Loucy (cell line): ENCODE results near the gene PLEKHA6.
A peak's percentile ranks its signal among the peaks of the same experiment; 100 is the strongest.

Experiments
- H2AFZ ChIP-seq: fragments of 200-600 bp; sonication (generic); 2 replicates; pipeline ENCODE4 v1.6.0; 2016; ENCODE audit warnings: antibody characterized with exemption, mild to moderate bottlenecking, low read length, moderate library complexity
- H3F3A ChIP-seq: fragments of 200-600 bp; 2 replicates; pipeline ENCODE4 v1.6.0; 2016; ENCODE audit warnings: antibody characterized with exemption, low read depth, mild to moderate bottlenecking
- H3K27me3 ChIP-seq: fragments of 200-600 bp; sonication (generic); 2 replicates; pipeline ENCODE4 v1.6.1; 2014; ENCODE audit warnings: low read length, mild to moderate bottlenecking; ENCODE audit not compliant: insufficient read depth, poor library complexity, severe bottlenecking
- H3K36me3 ChIP-seq: fragments of 200-600 bp; sonication (generic); 2 replicates; pipeline ENCODE4 v1.6.1; 2016; ENCODE audit warnings: low read length; ENCODE audit not compliant: insufficient read depth
- H3K4me1 ChIP-seq: fragments of 200-600 bp; sonication (generic); 2 replicates; pipeline ENCODE4 v1.5.1; 2014; ENCODE audit warnings: low read length, mild to moderate bottlenecking; ENCODE audit not compliant: insufficient read depth, poor library complexity, severe bottlenecking
- H3K4me2 ChIP-seq: fragments of 200-600 bp; sonication (generic); 2 replicates; pipeline ENCODE4 v1.6.0; 2014; ENCODE audit warnings: antibody characterized with exemption, low read length, low read depth, mild to moderate bottlenecking; ENCODE audit not compliant: poor library complexity, severe bottlenecking
- H3K4me3 ChIP-seq: fragments of 200-600 bp; sonication (generic); 2 replicates; pipeline ENCODE4 v1.5.1; 2014; ENCODE audit warnings: low read length, mild to moderate bottlenecking, mixed read lengths; ENCODE audit not compliant: poor library complexity, severe bottlenecking
- H3K79me2 ChIP-seq: fragments of 200-600 bp; sonication (generic); 2 replicates; pipeline ENCODE4 v1.6.1; 2014; ENCODE audit warnings: low read length; ENCODE audit not compliant: insufficient read depth
- H3K9ac ChIP-seq: fragments of 200-600 bp; sonication (generic); 2 replicates; pipeline ENCODE4 v1.6.0; 2014; ENCODE audit warnings: mild to moderate bottlenecking, low read depth, low read length, moderate library complexity; ENCODE audit not compliant: poor library complexity, severe bottlenecking
- H3K9me2 ChIP-seq: fragments of 200-600 bp; sonication (generic); replicated peaks from 2 replicates; pipeline ENCODE4 v1.6.1; 2016; ENCODE audit warnings: low read depth, low read length, mixed read lengths
- H3K9me3 ChIP-seq: fragments of 200-600 bp; sonication (generic); 2 replicates; pipeline ENCODE4 v1.6.1; 2014; ENCODE audit warnings: mild to moderate bottlenecking, antibody characterized with exemption, low read length, low read depth; ENCODE audit not compliant: insufficient read depth
- H4K20me1 ChIP-seq: fragments of 200-600 bp; sonication (generic); 2 replicates; pipeline ENCODE4 v1.6.0; 2014; ENCODE audit warnings: antibody characterized with exemption, low read length, mild to moderate bottlenecking; ENCODE audit not compliant: insufficient read depth, poor library complexity, severe bottlenecking
- EZH2phosphoT487 ChIP-seq: fragments of 200-600 bp; IDR thresholded peaks from 2 replicates; pipeline ENCODE4 v1.6.1; 2018; ENCODE audit warnings: antibody characterized with exemption, mild to moderate bottlenecking, moderate library complexity, borderline replicate concordance
- TF ChIP-seq, protein P1 (sequence below): fragments of 200-600 bp; sonication (generic); conservative IDR thresholded peaks from 2 replicates; pipeline ENCODE4 v1.5.1; 2014; ENCODE audit warnings: mild to moderate bottlenecking, antibody characterized with exemption, low read length

PLEKHA6 gene

DNA sequence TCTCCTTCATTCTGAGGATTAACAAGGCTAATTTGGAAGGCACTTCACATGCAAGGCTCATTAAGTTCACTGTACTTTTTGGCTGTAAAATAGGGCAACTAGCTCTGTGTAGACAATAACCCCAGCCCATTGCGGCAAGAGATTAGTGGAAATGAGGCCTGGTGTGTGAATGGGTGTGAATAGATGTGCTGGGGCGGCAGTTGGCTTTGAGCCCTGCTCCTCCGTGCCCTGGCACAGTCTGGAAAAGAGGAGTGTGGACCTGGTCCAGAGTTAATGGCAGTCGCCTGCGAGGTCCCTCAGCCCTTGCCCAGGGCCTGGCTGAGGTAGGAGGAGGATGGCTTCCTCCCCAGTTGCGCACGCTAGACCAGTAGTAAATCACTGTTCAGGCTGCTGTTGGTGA, 168.3 kb downstream of the PLEKHA6 start:
- no peaks in the 10 kb centered on the region for H3K9me3 ChIP-seq
- no peak overlapping the region for H2AFZ ChIP-seq
- no peaks in the 10 kb centered on the region for H3K79me2 ChIP-seq
- H3K36me3 ChIP-seq: no peaks in the 10 kb centered on the region
- no peak overlapping the region for H3K4me3 ChIP-seq
- peaks cover 9% of the 10 kb centered on the region for H3K4me1 ChIP-seq
- no peaks in the 10 kb centered on the region for H4K20me1 ChIP-seq
- no peaks in the 10 kb centered on the region for H3K9me2 ChIP-seq
- TF ChIP-seq, protein P1, sequence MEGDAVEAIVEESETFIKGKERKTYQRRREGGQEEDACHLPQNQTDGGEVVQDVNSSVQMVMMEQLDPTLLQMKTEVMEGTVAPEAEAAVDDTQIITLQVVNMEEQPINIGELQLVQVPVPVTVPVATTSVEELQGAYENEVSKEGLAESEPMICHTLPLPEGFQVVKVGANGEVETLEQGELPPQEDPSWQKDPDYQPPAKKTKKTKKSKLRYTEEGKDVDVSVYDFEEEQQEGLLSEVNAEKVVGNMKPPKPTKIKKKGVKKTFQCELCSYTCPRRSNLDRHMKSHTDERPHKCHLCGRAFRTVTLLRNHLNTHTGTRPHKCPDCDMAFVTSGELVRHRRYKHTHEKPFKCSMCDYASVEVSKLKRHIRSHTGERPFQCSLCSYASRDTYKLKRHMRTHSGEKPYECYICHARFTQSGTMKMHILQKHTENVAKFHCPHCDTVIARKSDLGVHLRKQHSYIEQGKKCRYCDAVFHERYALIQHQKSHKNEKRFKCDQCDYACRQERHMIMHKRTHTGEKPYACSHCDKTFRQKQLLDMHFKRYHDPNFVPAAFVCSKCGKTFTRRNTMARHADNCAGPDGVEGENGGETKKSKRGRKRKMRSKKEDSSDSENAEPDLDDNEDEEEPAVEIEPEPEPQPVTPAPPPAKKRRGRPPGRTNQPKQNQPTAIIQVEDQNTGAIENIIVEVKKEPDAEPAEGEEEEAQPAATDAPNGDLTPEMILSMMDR: no peak
- no peak for TF ChIP-seq EZH2phosphoT487
- H3K4me2 ChIP-seq: no peak overlapping the region
- no peaks in the 10 kb centered on the region for H3F3A ChIP-seq
- no peak overlapping the region for H3K9ac ChIP-seq
- H3K27me3 ChIP-seq: no peaks in the 10 kb centered on the region

DNA sequence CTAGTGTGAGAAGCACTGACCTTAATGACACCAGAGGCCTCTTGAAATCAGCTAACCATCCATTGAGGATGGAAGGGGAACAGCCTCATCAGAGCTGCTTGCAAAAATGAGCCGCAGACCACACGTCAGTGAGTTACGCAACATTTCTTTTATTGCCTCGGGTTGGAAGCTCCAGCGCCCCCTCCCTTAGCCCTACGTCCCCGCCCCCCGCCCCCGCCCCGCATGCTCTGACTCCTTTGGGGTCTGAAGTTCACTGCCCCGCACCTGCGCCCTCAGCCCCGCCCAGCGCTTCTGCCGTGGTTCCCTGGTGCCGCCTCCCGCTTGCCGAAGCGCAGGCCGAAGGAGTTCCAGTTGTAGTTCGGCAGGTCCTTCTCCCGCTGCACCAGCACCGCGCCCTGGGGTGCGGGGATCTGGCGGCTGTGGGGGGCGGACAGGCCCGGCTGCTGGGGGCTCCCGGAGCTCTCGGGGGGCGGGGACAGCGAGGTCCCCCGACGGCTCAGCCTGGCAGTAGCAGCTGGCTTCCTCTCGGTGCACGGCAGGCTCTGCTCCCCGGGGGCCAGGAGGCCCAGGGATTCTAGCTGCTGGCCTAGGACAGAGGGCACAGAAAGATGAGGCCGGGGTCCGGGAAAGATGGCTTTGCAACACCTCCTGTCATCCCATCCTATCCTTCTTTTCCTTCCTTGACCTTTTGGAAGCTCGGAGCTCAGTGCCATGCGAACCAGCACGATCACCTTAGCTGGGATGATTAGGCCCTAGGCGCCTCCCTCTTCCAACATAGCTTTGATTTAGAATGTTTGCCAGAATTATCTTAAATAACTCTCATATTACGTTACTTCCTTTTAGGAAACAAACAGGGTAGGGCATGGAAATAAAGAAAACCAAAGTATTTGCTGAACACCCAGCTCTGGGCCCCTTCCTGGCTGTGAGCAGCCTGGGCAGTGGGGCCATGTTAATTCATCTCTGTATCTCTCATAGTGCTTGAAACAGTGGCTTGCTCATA, 169.2 kb downstream of the PLEKHA6 start:
- H3K4me2 ChIP-seq: no peak overlapping the region
- no peaks in the 10 kb centered on the region for H3K27me3 ChIP-seq
- TF ChIP-seq EZH2phosphoT487: no peak
- TF ChIP-seq, protein P1: no peak
- no peaks in the 10 kb centered on the region for H3F3A ChIP-seq
- H3K36me3 ChIP-seq: no peaks in the 10 kb centered on the region
- H3K9ac ChIP-seq: no peak overlapping the region
- no peaks in the 10 kb centered on the region for H3K79me2 ChIP-seq
- no peaks in the 10 kb centered on the region for H3K9me3 ChIP-seq
- no peaks in the 10 kb centered on the region for H3K9me2 ChIP-seq
- H2AFZ ChIP-seq: no peak overlapping the region
- no peaks in the 10 kb centered on the region for H4K20me1 ChIP-seq
- peaks cover 9% of the 10 kb centered on the region for H3K4me1 ChIP-seq
- no peak overlapping the region for H3K4me3 ChIP-seq

DNA sequence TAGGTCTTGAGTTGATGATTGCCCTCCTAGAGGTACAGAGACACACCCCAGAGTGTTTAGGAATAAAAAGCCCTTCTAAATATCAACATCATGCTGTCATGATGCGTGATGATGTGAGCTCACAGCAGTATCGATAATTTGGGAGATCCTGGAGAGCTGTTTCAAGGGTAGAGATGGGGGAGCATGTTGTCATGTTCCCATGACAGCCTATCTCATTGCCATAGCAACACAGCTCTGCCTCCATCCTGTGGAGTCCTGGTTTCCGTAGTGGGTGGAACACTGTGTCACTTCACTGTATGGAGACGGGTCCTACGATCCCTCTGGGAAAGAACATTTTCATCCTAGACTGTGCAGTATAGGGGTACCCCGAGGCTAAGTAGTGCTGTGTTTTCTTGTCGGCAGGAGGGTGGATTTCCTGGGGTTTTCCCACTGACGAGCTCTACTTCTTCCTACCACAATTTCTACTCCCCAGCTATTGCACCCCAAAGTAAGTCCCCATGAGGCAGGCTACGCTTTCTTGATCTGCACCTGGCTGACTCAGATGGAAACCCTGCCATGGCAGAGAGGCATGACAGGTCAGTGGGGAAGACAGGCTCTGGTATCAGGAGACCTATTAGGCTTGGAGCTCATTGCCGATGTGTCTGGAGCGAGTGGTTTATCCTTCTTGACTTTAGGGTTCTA, 170.6 kb downstream of the PLEKHA6 start:
- Histone ChIP-seq H3K4me1 (peaks cover 9% of the 10 kb centered on the region), H3K27me3 (no peaks in the 10 kb centered on the region), H3F3A (no peaks in the 10 kb centered on the region), H3K4me2 (peak overlapping the region; percentile 8), H3K9me2 (no peaks in the 10 kb centered on the region), H4K20me1 (no peaks in the 10 kb centered on the region), H2AFZ (no peak overlapping the region), H3K9ac (no peak overlapping the region), H3K36me3 (no peaks in the 10 kb centered on the region), H3K4me3 (no peak overlapping the region), H3K9me3 (no peaks in the 10 kb centered on the region), H3K79me2 (no peaks in the 10 kb centered on the region)
- TF ChIP-seq, protein P1: no peak
- TF ChIP-seq EZH2phosphoT487: no peak
